KMS-11 (cell line): ENCODE results near the gene ANKMY2.

Experiments used
- H2AFZ ChIP-seq: fragments of 200-600 bp; sonication (generic); 2 replicates; pipeline ENCODE4 v1.6.1; 2016; ENCODE audit warnings: antibody characterized with exemption, mixed run types, low read depth
- H3K27ac ChIP-seq: fragments of 200-600 bp; sonication (generic); 2 replicates; pipeline ENCODE4 v1.6.1; 2016; ENCODE audit warnings: mild to moderate bottlenecking, mixed run types
- H3K27me3 ChIP-seq: fragments of 200-600 bp; sonication (generic); 2 replicates; pipeline ENCODE4 v1.6.1; 2017; ENCODE audit warnings: mild to moderate bottlenecking, low read depth, mixed run types, moderate library complexity; ENCODE audit not compliant: insufficient read depth
- H3K36me3 ChIP-seq: fragments of 200-600 bp; sonication (generic); 2 replicates; pipeline ENCODE4 v1.6.1; 2017; ENCODE audit warnings: mild to moderate bottlenecking, mixed run types; ENCODE audit not compliant: insufficient read depth
- H3K4me1 ChIP-seq: fragments of 200-600 bp; sonication (generic); 2 replicates; pipeline ENCODE4 v1.6.1; 2016; ENCODE audit warnings: mild to moderate bottlenecking, low read depth, mixed run types; ENCODE audit not compliant: poor library complexity, severe bottlenecking
- H3K4me2 ChIP-seq: fragments of 200-600 bp; sonication (generic); 2 replicates; pipeline ENCODE4 v1.7.0; 2016; ENCODE audit warnings: mild to moderate bottlenecking, mixed run types
- H3K4me3 ChIP-seq: fragments of 200-600 bp; sonication (generic); IDR thresholded peaks from 2 replicates; pipeline ENCODE4 v1.6.1; 2017; ENCODE audit warnings: low read depth, low read length, mixed read lengths; ENCODE audit not compliant: insufficient read depth
- H3K79me2 ChIP-seq: fragments of 200-600 bp; sonication (generic); 2 replicates; pipeline ENCODE4 v1.6.1; 2016; ENCODE audit warnings: low read depth, mixed run types; ENCODE audit not compliant: insufficient read depth
- H3K9ac ChIP-seq: fragments of 200-600 bp; sonication (generic); 2 replicates; pipeline ENCODE4 v1.6.1; 2016; ENCODE audit warnings: mild to moderate bottlenecking, mixed run types
- H4K20me1 ChIP-seq: fragments of 200-600 bp; sonication (generic); 2 replicates; pipeline ENCODE4 v1.6.1; 2016; ENCODE audit warnings: mild to moderate bottlenecking, mixed run types; ENCODE audit not compliant: insufficient read depth
- TF ChIP-seq, protein P1 (sequence below): fragments of 200-600 bp; sonication (generic); conservative IDR thresholded peaks from 2 replicates; pipeline ENCODE4 v1.6.1; 2017; ENCODE audit warnings: low read depth, mild to moderate bottlenecking, antibody characterized with exemption, low read length, moderate library complexity, mixed read lengths

Gene ANKMY2

DNA sequence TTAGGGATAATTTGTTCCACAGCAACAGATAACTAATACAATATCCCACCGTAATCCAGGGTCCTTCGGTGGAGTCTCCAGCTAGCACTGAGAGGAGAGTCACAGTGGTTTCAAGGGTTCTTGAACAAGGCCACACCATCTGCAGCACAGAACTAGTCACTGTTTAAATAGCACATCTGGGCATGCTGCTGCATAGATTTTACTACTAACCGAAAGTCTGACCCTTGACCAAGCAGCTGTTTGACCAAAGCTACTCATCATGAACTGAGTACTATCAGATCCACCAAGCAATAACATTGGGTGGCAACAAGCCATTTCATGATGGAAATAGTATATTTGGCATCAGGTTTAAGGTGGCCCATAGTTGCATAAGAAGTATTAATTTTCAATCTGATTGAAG is 53.2 kb downstream of the ANKMY2 start:
- H3K4me1 ChIP-seq: no peaks in the 10 kb centered on the region
- no peak overlapping the region for H2AFZ ChIP-seq
- H3K27ac ChIP-seq: no peak overlapping the region
- no peaks in the 10 kb centered on the region for H4K20me1 ChIP-seq
- H3K4me2 ChIP-seq: no peak overlapping the region
- H3K79me2 ChIP-seq: no peaks in the 10 kb centered on the region
- H3K27me3 ChIP-seq: no peaks in the 10 kb centered on the region
- H3K36me3 ChIP-seq: no peaks in the 10 kb centered on the region
- H3K9ac ChIP-seq: no peak overlapping the region
- H3K4me3 ChIP-seq: no peak overlapping the region
- TF ChIP-seq, protein P1, sequence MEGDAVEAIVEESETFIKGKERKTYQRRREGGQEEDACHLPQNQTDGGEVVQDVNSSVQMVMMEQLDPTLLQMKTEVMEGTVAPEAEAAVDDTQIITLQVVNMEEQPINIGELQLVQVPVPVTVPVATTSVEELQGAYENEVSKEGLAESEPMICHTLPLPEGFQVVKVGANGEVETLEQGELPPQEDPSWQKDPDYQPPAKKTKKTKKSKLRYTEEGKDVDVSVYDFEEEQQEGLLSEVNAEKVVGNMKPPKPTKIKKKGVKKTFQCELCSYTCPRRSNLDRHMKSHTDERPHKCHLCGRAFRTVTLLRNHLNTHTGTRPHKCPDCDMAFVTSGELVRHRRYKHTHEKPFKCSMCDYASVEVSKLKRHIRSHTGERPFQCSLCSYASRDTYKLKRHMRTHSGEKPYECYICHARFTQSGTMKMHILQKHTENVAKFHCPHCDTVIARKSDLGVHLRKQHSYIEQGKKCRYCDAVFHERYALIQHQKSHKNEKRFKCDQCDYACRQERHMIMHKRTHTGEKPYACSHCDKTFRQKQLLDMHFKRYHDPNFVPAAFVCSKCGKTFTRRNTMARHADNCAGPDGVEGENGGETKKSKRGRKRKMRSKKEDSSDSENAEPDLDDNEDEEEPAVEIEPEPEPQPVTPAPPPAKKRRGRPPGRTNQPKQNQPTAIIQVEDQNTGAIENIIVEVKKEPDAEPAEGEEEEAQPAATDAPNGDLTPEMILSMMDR: no peak

DNA sequence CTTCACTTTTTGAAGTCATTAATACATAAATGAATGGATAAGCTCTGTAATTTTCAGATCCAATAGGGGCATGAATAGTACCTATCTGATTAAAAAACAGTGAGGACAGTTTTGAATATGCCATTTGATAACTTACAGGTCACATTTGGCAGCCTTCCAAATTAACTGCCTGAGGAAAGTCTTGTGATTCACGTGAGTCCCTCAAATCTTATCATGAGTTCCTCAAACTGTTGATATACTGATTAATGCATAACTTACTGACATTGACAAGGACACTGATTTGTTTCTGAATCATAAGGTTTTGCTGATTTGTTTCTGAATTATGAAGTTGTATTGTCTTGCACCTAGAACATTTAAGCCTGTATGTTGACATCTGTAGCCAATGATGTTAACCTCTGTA is 55.1 kb downstream of the ANKMY2 start:
- Histone ChIP-seq H3K27me3 (no peaks in the 10 kb centered on the region), H3K4me1 (no peaks in the 10 kb centered on the region)

DNA sequence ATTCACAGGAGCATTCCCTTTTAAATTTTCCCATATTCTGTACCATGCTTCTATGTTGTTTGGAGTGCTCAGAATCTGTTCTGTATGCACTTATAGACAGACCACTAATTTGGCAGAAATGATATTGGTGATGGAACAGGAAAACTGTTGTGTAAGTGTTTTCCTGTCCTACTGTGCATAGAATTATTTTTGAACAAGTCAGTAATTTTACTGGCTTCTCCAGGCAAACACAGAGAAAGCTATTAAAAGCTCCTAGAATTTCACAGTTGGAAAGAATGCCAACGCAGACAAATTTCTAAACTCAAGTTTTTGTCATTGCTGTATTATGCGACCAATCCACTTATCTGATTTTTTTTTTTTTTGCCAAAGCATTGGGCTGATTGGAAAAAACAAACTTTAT is 55.7 kb downstream of the ANKMY2 start:
- H3K4me3 ChIP-seq: no peak overlapping the region
- no peak overlapping the region for H3K4me2 ChIP-seq
- H3K79me2 ChIP-seq: no peaks in the 10 kb centered on the region
- no peak overlapping the region for H2AFZ ChIP-seq
- H4K20me1 ChIP-seq: no peaks in the 10 kb centered on the region
- H3K4me1 ChIP-seq: no peaks in the 10 kb centered on the region
- H3K27me3 ChIP-seq: no peaks in the 10 kb centered on the region
- TF ChIP-seq, protein P1: no peak
- H3K27ac ChIP-seq: no peak overlapping the region
- H3K36me3 ChIP-seq: no peaks in the 10 kb centered on the region
- no peak overlapping the region for H3K9ac ChIP-seq

More for the DNA sequence above, 55.1 kb downstream of the ANKMY2 start:
- no peaks in the 10 kb centered on the region for H3K36me3 ChIP-seq
- H4K20me1 ChIP-seq: no peaks in the 10 kb centered on the region
- no peak overlapping the region for H3K4me2 ChIP-seq
- no peak overlapping the region for H2AFZ ChIP-seq
- TF ChIP-seq, protein P1: no peak
- H3K4me3 ChIP-seq: no peak overlapping the region
- no peak overlapping the region for H3K27ac ChIP-seq
- no peaks in the 10 kb centered on the region for H3K79me2 ChIP-seq
- no peak overlapping the region for H3K9ac ChIP-seq

DNA sequence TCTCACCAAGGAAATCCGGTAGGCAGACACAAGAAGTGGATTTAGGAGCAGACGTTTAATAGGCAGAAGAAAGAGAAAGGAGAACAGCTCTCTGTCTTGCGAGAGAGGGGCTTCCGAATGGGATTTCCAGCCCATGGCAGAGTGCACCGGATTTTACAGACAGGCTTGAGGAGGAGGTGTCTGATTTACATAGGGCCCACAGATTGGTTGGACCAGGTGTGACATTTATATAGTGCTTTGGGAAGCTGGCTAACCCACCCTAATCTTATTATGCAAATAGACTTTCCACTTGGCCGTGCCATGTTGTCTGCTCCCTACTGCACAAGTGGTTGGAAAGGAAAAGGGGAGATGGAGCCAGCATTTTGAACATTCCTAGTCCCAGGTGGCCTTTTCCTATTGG is 57.8 kb downstream of the ANKMY2 start:
- Histone ChIP-seq H3K4me3 (no peak overlapping the region), H3K9ac (no peak overlapping the region), H3K4me2 (no peak overlapping the region), H3K4me1 (no peaks in the 10 kb centered on the region), H3K36me3 (no peaks in the 10 kb centered on the region), H3K27ac (no peak overlapping the region), H4K20me1 (no peaks in the 10 kb centered on the region), H2AFZ (no peak overlapping the region), H3K79me2 (no peaks in the 10 kb centered on the region), H3K27me3 (no peaks in the 10 kb centered on the region)
- TF ChIP-seq, protein P1: no peak
